SK-N-SH treated with all-trans-retinoic acid at 6 μM for 48 hours (cell line): ENCODE results near the gene ADIPOR2.
"Not testable (repeated sequence)": the region's sequence is repeated elsewhere in the genome, so short reads cannot be mapped to it uniquely, and the experiment has no call there.

Source experiments
- ATAC-seq: fragments of 200-7000 bp; cut with Tn5 transposase; 3 replicates; pipeline ENCODE4 v1.9.1; 2020; ENCODE audit warnings: mild to moderate bottlenecking, moderate library complexity
- ARNTL ChIP-seq: fragments of 450-650 bp; formaldehyde crosslinking; IDR thresholded peaks from 2 replicates; pipeline ENCODE4 v1.5.0; 2020; ENCODE audit warnings: low read depth, mild to moderate bottlenecking, moderate library complexity, borderline replicate concordance
- BACH2 ChIP-seq: fragments of 250-450 bp; sonication (Bioruptor Pico); IDR thresholded peaks from 2 replicates; pipeline ENCODE4 v1.9.0; 2021; ENCODE audit warnings: mild to moderate bottlenecking, borderline replicate concordance
- CREB5 ChIP-seq: fragments of 250-450 bp; sonication (Bioruptor Pico); IDR thresholded peaks from 2 replicates; pipeline ENCODE4 v1.5.1; 2020; ENCODE audit warnings: low read depth, mild to moderate bottlenecking, moderate library complexity
- CSDC2 ChIP-seq: fragments of 250-450 bp; sonication (Bioruptor Pico); IDR thresholded peaks from 2 replicates; pipeline ENCODE4 v1.5.0; 2020; ENCODE audit warnings: mild to moderate bottlenecking, moderate library complexity
- CSRNP3 ChIP-seq: fragments of 250-450 bp; sonication (Bioruptor Pico); IDR thresholded peaks from 2 replicates; pipeline ENCODE4 v1.5.1; 2021; ENCODE audit warnings: mild to moderate bottlenecking, moderate library complexity
- ISL1 ChIP-seq: fragments of 250-450 bp; sonication (Bioruptor Pico); IDR thresholded peaks from 2 replicates; pipeline ENCODE4 v2.1.2; 2022; ENCODE audit warnings: mild to moderate bottlenecking, moderate library complexity
- OSR1 ChIP-seq: fragments of 250-450 bp; sonication (Bioruptor Pico); IDR thresholded peaks from 2 replicates; pipeline ENCODE4 v1.8.0; 2022; ENCODE audit warnings: moderate library complexity, mild to moderate bottlenecking, inconsistent platforms
- PATZ1 ChIP-seq: fragments of 250-450 bp; sonication (Bioruptor Pico); IDR thresholded peaks from 2 replicates; pipeline ENCODE4 v1.8.0; 2020; ENCODE audit warnings: mild to moderate bottlenecking, moderate library complexity, borderline replicate concordance
- POU6F1 ChIP-seq: fragments of 250-450 bp; sonication (Bioruptor Pico); IDR thresholded peaks from 2 replicates; pipeline ENCODE4 v1.8.0; 2021; ENCODE audit warnings: low read depth, mild to moderate bottlenecking, moderate library complexity, borderline replicate concordance
- PPARA ChIP-seq: fragments of 250-450 bp; sonication (Bioruptor Pico); IDR thresholded peaks from 2 replicates; pipeline ENCODE4 v1.5.0; 2020; ENCODE audit warnings: mild to moderate bottlenecking, borderline replicate concordance
- SNAI2 ChIP-seq: fragments of 250-450 bp; sonication (Bioruptor Pico); IDR thresholded peaks from 2 replicates; pipeline ENCODE4 v1.5.0; 2020; ENCODE audit warnings: mild to moderate bottlenecking, moderate library complexity
- TCF4 ChIP-seq: fragments of 250-450 bp; sonication (Bioruptor Pico); IDR thresholded peaks from 2 replicates; pipeline ENCODE4 v1.8.0; 2021; ENCODE audit warnings: mild to moderate bottlenecking, moderate library complexity, borderline replicate concordance
- TOX ChIP-seq: fragments of 250-450 bp; sonication (Bioruptor Pico); IDR thresholded peaks from 2 replicates; pipeline ENCODE4 v1.8.0; 2021; ENCODE audit warnings: mild to moderate bottlenecking, moderate library complexity, borderline replicate concordance
- ZC3H10 ChIP-seq: fragments of 250-450 bp; sonication (Bioruptor Pico); IDR thresholded peaks from 2 replicates; pipeline ENCODE4 v1.5.1; 2021; ENCODE audit warnings: mild to moderate bottlenecking, moderate library complexity
- ZFP3 ChIP-seq: fragments of 250-450 bp; sonication (Bioruptor Pico); IDR thresholded peaks from 2 replicates; pipeline ENCODE4 v1.5.0; 2020; ENCODE audit warnings: mild to moderate bottlenecking, moderate library complexity
- ZFP30 ChIP-seq: fragments of 450-650 bp; formaldehyde crosslinking; IDR thresholded peaks from 2 replicates; pipeline ENCODE4 v1.5.0; 2022; ENCODE audit warnings: mild to moderate bottlenecking, moderate library complexity
- ZNF565 ChIP-seq: fragments of 450-650 bp; formaldehyde crosslinking; conservative IDR thresholded peaks from 2 replicates; pipeline ENCODE4 v1.5.0; 2020; ENCODE audit warnings: low read depth, mild to moderate bottlenecking, moderate library complexity

Gene ADIPOR2

GRCh38 chr12:1706632-1706980 is 15.7 kb downstream of the ADIPOR2 start:
- ATAC-seq = no peak
- no peak for TF ChIP-seq POU6F1 (CRISPR knock-in tag)
- no peak for TF ChIP-seq TCF4 (CRISPR knock-in tag)
- no peak for TF ChIP-seq PPARA
- no peak for TF ChIP-seq SNAI2 (CRISPR knock-in tag)
- no peak for TF ChIP-seq BACH2
- no peak for TF ChIP-seq ZFP30 (CRISPR knock-in tag)
- no peak for TF ChIP-seq PATZ1
- no peak for TF ChIP-seq ARNTL (CRISPR knock-in tag)
- TF ChIP-seq OSR1 (CRISPR knock-in tag) = no peak
- TF ChIP-seq CREB5 = no peak
- TF ChIP-seq CSRNP3 (CRISPR knock-in tag) = no peak
- no peak for TF ChIP-seq CSDC2
- TF ChIP-seq ZC3H10 (CRISPR knock-in tag) = no peak
- TF ChIP-seq ZNF565 (CRISPR knock-in tag) = no peak
- no peak for TF ChIP-seq ISL1 (CRISPR knock-in tag)
- TF ChIP-seq ZFP3 (CRISPR knock-in tag) = no peak

- TF ChIP-seq PPARA = no peak
- no peak for TF ChIP-seq ZFP3 (CRISPR knock-in tag)
- TF ChIP-seq OSR1 (CRISPR knock-in tag) = no peak
- no peak for TF ChIP-seq TOX
- TF ChIP-seq BACH2 = no peak
- TF ChIP-seq ARNTL (CRISPR knock-in tag) = no peak
- no peak for TF ChIP-seq ZNF565 (CRISPR knock-in tag)
- no peak for ATAC-seq
Measured at GRCh38 chr12:1707051-1707450, 16.2 kb downstream of the ADIPOR2 start.

- ATAC-seq = not testable (repeated sequence)
Measured at GRCh38 chr12:1709968-1710367, 19.1 kb downstream of the ADIPOR2 start.

GRCh38 chr12:1710870-1711269 is 20.0 kb downstream of the ADIPOR2 start:
- not testable (repeated sequence) for ATAC-seq

GRCh38 chr12:1711536-1712211 is 20.8 kb downstream of the ADIPOR2 start:
- ATAC-seq = not testable (repeated sequence)

- not testable (repeated sequence) for ATAC-seq
Measured at GRCh38 chr12:1712305-1712704, 21.4 kb downstream of the ADIPOR2 start.

- ATAC-seq = not testable (repeated sequence)
Measured at GRCh38 chr12:1712852-1713251, 22.0 kb downstream of the ADIPOR2 start.

GRCh38 chr12:1713783-1714348 is 23.0 kb downstream of the ADIPOR2 start:
- not testable (repeated sequence) for ATAC-seq

GRCh38 chr12:1715459-1715858 is 24.6 kb downstream of the ADIPOR2 start:
- not testable (repeated sequence) for ATAC-seq
